Measurements from ENCODE around the gene SH3GL3.

The SH3GL3 gene

DNA sequence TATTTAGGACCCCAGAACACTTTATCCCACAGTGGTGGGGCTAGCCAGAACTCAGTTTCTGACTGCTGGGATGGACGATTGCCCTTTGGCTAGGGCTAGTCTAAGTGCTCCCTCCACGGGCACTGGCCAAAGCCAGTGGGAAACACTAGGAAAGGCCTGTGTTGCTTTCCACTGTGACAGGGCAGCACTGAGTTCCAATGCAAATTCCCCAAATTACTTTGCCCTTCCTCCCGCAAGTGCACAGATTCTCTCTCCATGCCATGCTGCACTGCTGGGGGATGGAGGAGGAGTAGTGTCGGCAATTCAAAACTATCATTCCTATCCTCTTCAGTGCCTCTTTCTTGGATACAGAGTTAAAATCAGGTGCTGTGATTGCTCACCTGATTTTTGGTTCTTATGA is 100.0 kb downstream of the SH3GL3 start:
- Histone ChIP-seq H3K36me3 (ENCODE audit: insufficient read depth, insufficient read length, low read length) (no peaks in the 10 kb centered on the region), H3K9me3 (ENCODE audit: insufficient read depth, low read length) (peaks cover 19% of the 10 kb centered on the region), H3K9ac (ENCODE audit: insufficient read length, low read depth) (no peak overlapping the region), H3K4me3 (ENCODE audit: insufficient read length, low read depth) (no peak overlapping the region), H3K4me1 (ENCODE audit: insufficient read depth, insufficient read length) (no peaks in the 10 kb centered on the region), H3K27me3 (ENCODE audit: insufficient read depth, insufficient read length) (no peaks in the 10 kb centered on the region)
- no peak for DNase-seq (ENCODE audit: low read depth, low spot score)
- TF ChIP-seq YY1 (IDR thresholded peaks at IDR 0.05; ENCODE audit: insufficient read depth, insufficient read length) (no peak), ZNF274 (IDR thresholded peaks at IDR 0.05; ENCODE audit: low read depth, low read length) (no peak), SUZ12 (IDR thresholded peaks at IDR 0.05; ENCODE audit: extremely low read depth, insufficient read depth, insufficient read length) (no peak)

DNA sequence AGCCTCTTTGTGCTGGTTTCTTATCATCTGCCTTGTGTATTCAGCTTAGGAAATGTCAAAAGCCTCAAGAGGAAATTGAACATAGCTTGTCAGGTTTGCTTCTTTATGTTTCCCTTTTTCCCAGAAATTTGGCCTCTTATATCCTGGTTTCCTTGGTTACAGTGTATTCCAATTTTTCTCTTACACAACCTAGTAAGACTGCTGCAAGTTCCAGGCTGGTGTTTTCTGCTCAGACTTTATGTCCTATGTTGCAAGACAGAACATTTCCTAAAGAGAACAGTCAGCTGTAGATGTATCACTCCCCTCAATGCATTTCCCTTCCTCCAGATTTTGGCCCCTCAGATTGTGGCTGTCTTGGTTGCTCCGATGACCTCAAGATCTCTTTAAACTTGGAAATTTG is 102.5 kb downstream of the SH3GL3 start:
- no peak for DNase-seq (ENCODE audit: low read depth, low spot score)
- Histone ChIP-seq H3K36me3 (ENCODE audit: insufficient read depth, insufficient read length, low read length) (no peaks in the 10 kb centered on the region), H3K27me3 (ENCODE audit: insufficient read depth, insufficient read length) (no peaks in the 10 kb centered on the region), H3K4me1 (ENCODE audit: insufficient read depth, insufficient read length) (no peaks in the 10 kb centered on the region), H3K4me3 (ENCODE audit: insufficient read length, low read depth) (no peak overlapping the region), H3K9ac (ENCODE audit: insufficient read length, low read depth) (no peak overlapping the region), H3K9me3 (ENCODE audit: insufficient read depth, low read length) (peaks cover 3% of the 10 kb centered on the region)
- TF ChIP-seq ZNF274 (IDR thresholded peaks at IDR 0.05; ENCODE audit: low read depth, low read length) (no peak), YY1 (IDR thresholded peaks at IDR 0.05; ENCODE audit: insufficient read depth, insufficient read length) (no peak), SUZ12 (IDR thresholded peaks at IDR 0.05; ENCODE audit: extremely low read depth, insufficient read depth, insufficient read length) (no peak)

DNA sequence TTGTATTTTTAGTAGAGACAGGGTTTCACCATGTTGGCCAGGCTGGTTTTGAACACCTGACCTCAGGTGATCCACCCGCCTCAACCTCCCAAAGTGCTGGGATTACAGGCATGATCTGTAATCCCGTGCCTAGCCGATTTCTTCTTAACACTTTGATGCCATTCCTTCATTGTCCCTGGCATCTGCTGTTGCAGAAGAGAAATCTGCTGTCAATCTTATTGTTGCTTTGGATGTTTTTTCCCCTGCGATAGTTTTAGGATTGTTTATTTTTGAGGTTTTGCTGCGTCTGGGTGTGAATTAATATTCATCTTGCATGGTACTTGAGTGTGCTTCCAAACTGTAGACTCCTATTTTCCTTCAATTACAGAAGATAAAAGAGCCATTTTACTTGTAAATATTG is 107.4 kb downstream of the SH3GL3 start:
- no peaks in the 10 kb centered on the region for H3K36me3 ChIP-seq (ENCODE audit: insufficient read depth, insufficient read length, low read length)
- H3K4me3 ChIP-seq (ENCODE audit: insufficient read length, low read depth), result no peak overlapping the region
- H3K27me3 ChIP-seq (ENCODE audit: insufficient read depth, insufficient read length), result no peaks in the 10 kb centered on the region
- DNase-seq (ENCODE audit: low read depth, low spot score), result no peak
- H3K9ac ChIP-seq (ENCODE audit: insufficient read length, low read depth), result no peak overlapping the region
- peaks cover 5% of the 10 kb centered on the region; the same call in 1 of the 2 replicates for H3K9me3 ChIP-seq (ENCODE audit: insufficient read depth, low read length)
- H3K4me1 ChIP-seq (ENCODE audit: insufficient read depth, insufficient read length), result no peaks in the 10 kb centered on the region
- TF ChIP-seq SUZ12 (IDR thresholded peaks at IDR 0.05; ENCODE audit: extremely low read depth, insufficient read depth, insufficient read length) (no peak), ZNF274 (IDR thresholded peaks at IDR 0.05; ENCODE audit: low read depth, low read length) (no peak), YY1 (IDR thresholded peaks at IDR 0.05; ENCODE audit: insufficient read depth, insufficient read length) (no peak)

DNA sequence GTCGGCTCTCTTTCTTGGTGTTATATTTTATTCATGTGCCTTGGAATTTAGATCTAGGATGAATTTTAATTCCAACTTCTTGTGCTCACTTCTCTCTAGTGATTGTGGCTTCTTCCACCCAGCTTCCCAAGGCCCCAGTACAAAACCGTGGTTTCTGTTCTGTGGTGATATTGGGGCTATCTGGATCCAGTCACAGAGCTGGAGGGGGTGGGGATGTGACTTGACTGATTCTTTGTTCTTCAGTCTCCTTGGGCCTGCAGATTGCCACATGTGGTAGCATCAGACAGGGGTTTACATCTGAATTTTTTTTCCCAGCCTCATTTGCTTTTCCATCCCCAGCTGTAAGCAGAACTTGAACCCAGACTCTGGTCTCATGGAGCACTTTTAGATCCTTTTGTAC is 108.2 kb downstream of the SH3GL3 start:
- TF ChIP-seq ZNF274 (IDR thresholded peaks at IDR 0.05; ENCODE audit: low read depth, low read length) (no peak), YY1 (IDR thresholded peaks at IDR 0.05; ENCODE audit: insufficient read depth, insufficient read length) (no peak), SUZ12 (IDR thresholded peaks at IDR 0.05; ENCODE audit: extremely low read depth, insufficient read depth, insufficient read length) (no peak)
- no peak overlapping the region for H3K4me3 ChIP-seq (ENCODE audit: insufficient read length, low read depth)
- H3K4me1 ChIP-seq (ENCODE audit: insufficient read depth, insufficient read length), result no peaks in the 10 kb centered on the region
- DNase-seq (ENCODE audit: low read depth, low spot score), result no peak
- H3K27me3 ChIP-seq (ENCODE audit: insufficient read depth, insufficient read length), result no peaks in the 10 kb centered on the region
- no peak overlapping the region for H3K9ac ChIP-seq (ENCODE audit: insufficient read length, low read depth)
- H3K9me3 ChIP-seq (ENCODE audit: insufficient read depth, low read length), result peaks cover 5% of the 10 kb centered on the region; the same call in 1 of the 2 replicates
- no peaks in the 10 kb centered on the region for H3K36me3 ChIP-seq (ENCODE audit: insufficient read depth, insufficient read length, low read length)

DNA sequence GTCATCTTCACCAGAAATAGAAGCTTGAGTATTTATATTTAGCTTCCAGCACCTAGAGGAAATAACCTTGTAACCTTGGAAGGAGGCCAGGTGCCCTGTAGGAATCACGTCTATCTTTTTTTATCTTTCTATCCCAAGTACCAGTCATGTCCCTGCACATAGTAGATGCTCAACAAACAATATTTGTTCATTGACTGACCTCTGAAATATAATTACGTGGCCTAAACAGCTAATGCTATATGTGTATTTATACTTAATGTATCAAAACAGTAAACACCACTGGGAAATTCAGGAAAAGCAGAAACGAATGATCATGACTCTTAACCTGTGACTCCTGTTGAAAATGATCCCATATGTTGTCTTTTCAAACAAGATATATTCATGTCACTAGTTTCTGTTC is 108.9 kb downstream of the SH3GL3 start:
- TF ChIP-seq ZNF274 (IDR thresholded peaks at IDR 0.05; ENCODE audit: low read depth, low read length) (no peak), SUZ12 (IDR thresholded peaks at IDR 0.05; ENCODE audit: extremely low read depth, insufficient read depth, insufficient read length) (no peak), YY1 (IDR thresholded peaks at IDR 0.05; ENCODE audit: insufficient read depth, insufficient read length) (no peak)
- H3K9me3 ChIP-seq (ENCODE audit: insufficient read depth, low read length), result peaks cover 5% of the 10 kb centered on the region; the same call in 1 of the 2 replicates
- H3K27me3 ChIP-seq (ENCODE audit: insufficient read depth, insufficient read length), result no peaks in the 10 kb centered on the region
- H3K9ac ChIP-seq (ENCODE audit: insufficient read length, low read depth), result no peak overlapping the region
- no peaks in the 10 kb centered on the region for H3K4me1 ChIP-seq (ENCODE audit: insufficient read depth, insufficient read length)
- no peak for DNase-seq (ENCODE audit: low read depth, low spot score)
- H3K4me3 ChIP-seq (ENCODE audit: insufficient read length, low read depth), result no peak overlapping the region
- no peaks in the 10 kb centered on the region for H3K36me3 ChIP-seq (ENCODE audit: insufficient read depth, insufficient read length, low read length)

DNA sequence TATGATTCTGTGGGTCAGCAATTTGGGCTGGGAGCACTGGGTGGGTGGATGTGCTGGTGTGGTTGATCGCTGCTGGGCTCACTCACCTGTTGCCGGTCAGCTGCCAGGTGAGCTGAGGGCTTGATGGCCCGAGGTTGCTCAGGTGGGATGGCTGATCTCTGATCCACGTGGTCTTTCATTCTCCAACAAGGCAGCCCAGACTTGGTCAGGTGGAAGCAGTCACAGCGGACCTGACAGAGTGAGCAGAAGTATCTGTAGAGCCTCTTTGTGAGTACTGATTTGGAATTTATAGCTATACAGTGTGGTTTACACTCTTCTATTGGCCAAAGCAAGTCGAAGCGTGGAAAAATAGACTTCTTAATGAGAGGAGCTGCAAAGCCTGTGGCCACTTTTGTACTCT is 109.6 kb downstream of the SH3GL3 start:
- no peak for DNase-seq (ENCODE audit: low read depth, low spot score)
- Histone ChIP-seq H3K9me3 (ENCODE audit: insufficient read depth, low read length) (peaks cover 5% of the 10 kb centered on the region; the same call in 1 of the 2 replicates), H3K36me3 (ENCODE audit: insufficient read depth, insufficient read length, low read length) (no peaks in the 10 kb centered on the region), H3K27me3 (ENCODE audit: insufficient read depth, insufficient read length) (no peaks in the 10 kb centered on the region), H3K9ac (ENCODE audit: insufficient read length, low read depth) (no peak overlapping the region), H3K4me3 (ENCODE audit: insufficient read length, low read depth) (no peak overlapping the region), H3K4me1 (ENCODE audit: insufficient read depth, insufficient read length) (no peaks in the 10 kb centered on the region)
- TF ChIP-seq ZNF274 (IDR thresholded peaks at IDR 0.05; ENCODE audit: low read depth, low read length) (no peak), YY1 (IDR thresholded peaks at IDR 0.05; ENCODE audit: insufficient read depth, insufficient read length) (no peak), SUZ12 (IDR thresholded peaks at IDR 0.05; ENCODE audit: extremely low read depth, insufficient read depth, insufficient read length) (no peak)

DNA sequence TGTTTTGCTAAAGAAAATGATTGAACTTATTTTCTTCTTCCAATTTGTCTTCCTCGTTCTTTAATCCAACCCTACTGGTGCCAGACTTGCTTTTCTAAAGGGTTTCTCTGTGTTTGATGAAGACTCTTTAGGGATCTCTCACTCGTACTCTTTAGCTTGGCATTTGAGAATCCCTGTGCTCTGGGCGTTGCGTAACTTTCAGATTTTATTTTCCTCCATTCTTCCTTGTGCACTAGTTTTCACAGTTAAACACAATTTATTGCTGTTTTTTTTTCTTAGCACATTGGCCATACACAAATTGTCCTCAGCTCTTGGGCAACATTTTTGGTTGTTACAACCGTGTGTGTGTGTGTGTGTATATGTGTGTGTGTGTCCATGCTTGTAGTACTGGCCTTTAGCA is 111.0 kb downstream of the SH3GL3 start:
- H3K9me3 ChIP-seq (ENCODE audit: insufficient read depth, low read length), result peaks cover 5% of the 10 kb centered on the region; the same call in 1 of the 2 replicates
- TF ChIP-seq ZNF274 (IDR thresholded peaks at IDR 0.05; ENCODE audit: low read depth, low read length) (no peak), SUZ12 (IDR thresholded peaks at IDR 0.05; ENCODE audit: extremely low read depth, insufficient read depth, insufficient read length) (no peak), YY1 (IDR thresholded peaks at IDR 0.05; ENCODE audit: insufficient read depth, insufficient read length) (no peak)
- no peak for DNase-seq (ENCODE audit: low read depth, low spot score)
- no peak overlapping the region for H3K9ac ChIP-seq (ENCODE audit: insufficient read length, low read depth)
- H3K27me3 ChIP-seq (ENCODE audit: insufficient read depth, insufficient read length), result no peaks in the 10 kb centered on the region
- H3K4me1 ChIP-seq (ENCODE audit: insufficient read depth, insufficient read length), result no peaks in the 10 kb centered on the region
- H3K4me3 ChIP-seq (ENCODE audit: insufficient read length, low read depth), result no peak overlapping the region
- no peaks in the 10 kb centered on the region for H3K36me3 ChIP-seq (ENCODE audit: insufficient read depth, insufficient read length, low read length)

Data from NT2/D1 (cell line).